Fibroblast of the conjunctiva (primary cell): ENCODE results near the gene AASDH.
"Not testable (repeated sequence)": the region's sequence is repeated elsewhere in the genome, so short reads cannot be mapped to it uniquely, and the experiment has no call there.

Source experiments
- DNase-seq: peaks from one replicate; pipeline ENCODE4 v3.0.0-alpha.2; 2010; ENCODE audit warnings: low read depth

The AASDH gene

DNA sequence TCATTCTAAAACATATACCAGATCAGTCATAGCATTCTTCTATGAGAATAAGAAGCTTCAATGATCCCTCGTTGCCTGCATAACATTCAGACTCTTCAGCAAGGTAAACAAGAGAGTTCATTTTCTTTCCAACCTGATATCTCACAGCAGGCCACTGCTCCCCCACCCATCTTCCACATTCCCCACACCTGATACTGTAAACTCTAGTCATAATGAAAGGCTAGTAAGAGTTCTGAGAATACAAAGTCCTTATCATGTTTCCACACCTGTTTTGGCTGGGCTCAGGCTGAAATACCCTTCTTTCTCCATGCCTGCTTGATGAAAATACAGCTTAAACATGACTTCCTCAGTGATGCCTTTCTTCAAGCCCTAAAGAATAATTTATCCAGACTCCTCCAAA, 2.3 kb upstream of the AASDH start:
- DNase-seq: no peak

DNA sequence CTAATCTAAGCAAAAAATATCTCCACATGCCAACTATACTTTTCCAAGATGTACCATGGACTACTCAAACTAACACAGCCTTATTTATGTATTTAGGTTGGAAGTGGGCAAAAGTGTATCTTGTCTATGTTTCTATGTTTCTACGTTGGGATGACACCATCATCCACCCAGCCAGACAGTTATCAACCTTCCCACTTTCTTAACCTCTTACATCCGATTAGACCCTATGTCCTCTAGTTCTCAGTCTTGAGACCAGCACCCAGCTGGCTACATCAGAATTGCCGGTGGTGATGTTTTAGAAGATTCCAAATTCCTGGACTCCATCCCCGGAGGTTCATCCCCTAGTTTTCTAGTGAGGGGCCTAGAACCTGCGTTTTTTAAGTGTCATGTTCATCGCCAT, 1.0 kb upstream of the AASDH start:
- no peak for DNase-seq

DNA sequence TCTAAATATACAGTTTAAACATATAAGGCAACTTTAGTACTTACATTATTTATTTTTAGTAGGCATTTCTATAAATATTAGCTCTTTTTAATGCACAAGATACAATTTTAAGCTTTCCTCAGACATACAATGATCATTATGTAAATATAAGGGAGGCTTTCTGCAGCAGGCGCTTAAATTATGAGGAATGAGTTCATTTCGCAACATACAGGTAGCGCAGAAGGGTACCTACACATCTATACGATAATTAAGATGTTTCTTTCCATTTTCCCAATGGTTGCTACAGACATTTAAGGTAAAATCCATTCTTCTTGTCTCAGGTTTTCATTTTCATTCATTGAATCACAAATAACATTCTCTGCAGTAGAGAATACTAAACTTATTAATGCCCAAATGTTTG, 1.2 kb downstream of the AASDH start:
- no peak for DNase-seq

DNA sequence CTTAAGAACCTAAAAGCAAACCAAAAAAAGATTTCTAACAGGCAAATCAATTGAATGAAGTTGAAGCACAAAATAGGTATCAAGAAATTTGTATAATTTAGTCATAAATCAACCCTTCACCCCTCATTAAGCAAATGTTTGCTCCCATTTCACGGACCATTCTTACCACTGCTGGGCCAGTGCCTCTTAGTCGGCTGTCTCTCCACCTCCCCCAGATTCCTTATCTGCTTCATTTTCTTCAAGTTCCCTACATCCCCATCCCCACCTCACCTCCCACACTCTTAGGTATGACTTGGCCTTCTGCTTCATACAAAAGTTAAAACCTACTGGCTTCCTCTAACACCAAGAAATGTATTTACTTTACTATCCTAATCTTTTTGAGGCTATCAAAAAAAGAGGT, 11.8 kb downstream of the AASDH start:
- DNase-seq: no peak

DNA sequence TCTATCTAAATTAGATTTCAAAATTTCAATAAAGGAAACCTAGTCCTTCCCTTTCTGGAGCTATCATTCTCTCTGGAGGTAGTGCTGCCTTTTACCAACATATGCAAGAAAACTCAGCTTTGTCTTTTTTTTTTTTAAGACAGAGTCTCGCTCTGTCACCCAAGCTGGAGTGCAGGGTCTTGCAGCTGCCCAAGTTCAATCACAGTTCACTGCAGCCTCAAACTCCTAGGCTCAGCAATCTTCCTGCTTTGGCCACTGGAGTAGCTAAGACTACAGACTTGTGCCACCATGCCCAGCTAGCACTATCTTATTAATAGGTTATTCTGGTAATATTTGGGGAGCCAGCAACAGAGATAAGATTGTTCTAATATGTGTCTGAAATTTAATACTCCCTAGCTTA, 12.3 kb downstream of the AASDH start:
- no peak for DNase-seq

DNA sequence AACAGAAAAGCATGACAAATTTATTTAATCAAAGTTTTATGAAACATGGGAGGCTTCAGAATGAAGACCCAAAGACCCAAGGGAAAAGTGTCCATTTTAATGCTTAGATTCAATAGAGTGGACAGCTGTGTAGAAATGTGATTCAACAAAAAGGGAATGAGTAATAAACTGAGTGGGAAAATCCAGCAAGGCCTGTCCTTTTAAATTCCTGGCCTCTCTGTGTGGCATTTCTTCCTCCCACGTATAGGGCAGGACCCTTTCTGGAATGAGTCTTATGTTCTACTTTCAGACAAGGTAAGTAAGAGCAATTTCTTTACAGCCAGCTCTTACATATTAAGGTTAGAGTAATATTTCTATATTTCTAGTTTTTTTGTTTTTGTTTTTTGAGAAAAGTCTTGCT, 14.5 kb downstream of the AASDH start:
- DNase-seq: no peak

DNA sequence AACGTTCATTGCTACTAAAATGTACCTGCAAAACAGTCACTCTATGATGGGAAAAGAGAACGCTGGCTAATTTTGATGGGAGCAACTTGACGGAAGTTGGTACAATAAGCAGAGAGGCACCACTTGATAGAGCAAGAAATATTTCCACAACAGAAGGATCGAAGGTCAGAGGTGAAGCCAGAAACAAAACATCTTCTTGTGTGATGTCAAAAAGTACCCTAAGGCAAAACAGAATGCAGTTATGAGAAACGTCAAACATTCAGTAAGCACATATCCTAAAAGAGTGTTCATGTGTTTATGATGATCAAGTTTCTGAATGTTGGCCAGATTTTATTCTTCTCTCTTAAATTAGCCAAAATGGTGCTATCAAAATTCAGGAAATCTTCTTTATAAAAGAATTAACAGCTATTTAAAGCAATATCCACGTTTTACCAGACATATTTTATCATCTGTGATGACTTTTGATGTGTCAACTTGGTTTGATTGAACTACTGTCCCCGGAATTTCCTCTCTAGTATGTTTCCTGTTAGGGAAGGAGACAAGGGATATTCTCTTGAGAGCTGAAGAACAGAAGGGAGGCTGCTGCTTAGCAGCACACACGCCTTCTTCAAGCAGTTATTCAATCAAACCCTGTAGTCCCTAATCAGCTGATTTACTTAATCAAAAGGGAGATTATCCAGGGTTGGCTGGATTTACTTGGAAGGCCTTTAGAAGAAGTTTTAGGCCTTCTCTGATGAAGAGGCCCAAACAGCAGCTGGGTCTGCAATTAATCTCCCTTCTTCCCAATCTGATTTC, 15.7 kb downstream of the AASDH start:
- no peak for DNase-seq

DNA sequence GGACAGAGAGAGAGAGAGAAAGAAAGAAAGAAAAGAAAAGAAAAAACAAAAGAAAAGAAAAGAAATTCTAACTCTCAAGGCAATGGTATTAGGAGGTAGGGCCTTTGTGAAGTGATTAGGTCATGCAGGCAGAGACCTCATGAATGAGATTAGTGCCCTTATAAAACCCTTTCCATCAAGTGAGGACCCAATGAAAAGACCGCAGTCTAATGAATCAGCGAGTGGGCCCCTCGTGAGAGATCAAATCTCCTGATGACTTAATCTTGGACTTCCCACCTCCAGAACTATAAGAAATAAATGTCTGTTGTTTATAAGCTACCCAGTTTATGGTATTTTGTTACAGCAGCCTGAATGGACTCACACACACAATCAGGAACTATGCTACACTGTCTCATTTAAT, 16.9 kb downstream of the AASDH start:
- no peak for DNase-seq

DNA sequence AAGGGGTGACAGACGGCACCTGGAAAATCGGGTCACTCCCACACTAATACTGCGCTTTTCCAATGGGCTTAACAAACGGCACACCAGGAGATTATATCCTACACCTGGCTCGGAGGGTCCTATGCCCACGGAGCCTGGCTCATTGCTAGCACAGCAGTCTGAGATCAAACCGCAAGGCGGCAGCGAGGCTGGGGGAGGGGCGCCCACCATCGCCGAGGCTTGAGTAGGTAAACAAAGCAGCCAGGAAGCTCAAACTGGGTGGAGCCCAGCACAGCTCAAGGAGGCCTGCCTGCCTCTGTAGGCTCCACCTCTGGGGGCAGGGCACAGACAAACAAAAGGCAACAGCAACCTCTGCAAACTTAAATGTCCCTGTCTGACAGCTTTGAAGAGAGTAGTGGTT, 24.3 kb downstream of the AASDH start:
- not testable (repeated sequence) for DNase-seq

DNA sequence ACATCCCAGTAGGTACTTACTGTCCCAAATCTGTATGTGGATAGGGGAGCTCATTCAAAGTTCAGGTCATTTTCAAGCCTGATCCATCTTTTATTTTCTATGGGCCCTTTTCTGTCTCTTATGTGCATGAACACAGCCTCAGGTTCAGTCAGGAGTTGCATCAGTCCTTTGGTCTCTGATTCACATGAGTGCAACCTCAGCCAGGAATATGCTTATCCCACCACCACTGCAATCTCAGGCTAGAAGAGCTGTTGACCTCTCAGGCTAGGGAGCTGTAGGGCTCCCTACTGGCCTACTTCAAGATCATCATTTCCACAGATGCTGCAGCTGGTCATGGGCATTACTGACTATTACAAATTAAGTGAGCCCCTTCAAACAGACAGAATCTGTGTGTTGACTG, 27.2 kb downstream of the AASDH start:
- DNase-seq: peak; percentile 8

DNA sequence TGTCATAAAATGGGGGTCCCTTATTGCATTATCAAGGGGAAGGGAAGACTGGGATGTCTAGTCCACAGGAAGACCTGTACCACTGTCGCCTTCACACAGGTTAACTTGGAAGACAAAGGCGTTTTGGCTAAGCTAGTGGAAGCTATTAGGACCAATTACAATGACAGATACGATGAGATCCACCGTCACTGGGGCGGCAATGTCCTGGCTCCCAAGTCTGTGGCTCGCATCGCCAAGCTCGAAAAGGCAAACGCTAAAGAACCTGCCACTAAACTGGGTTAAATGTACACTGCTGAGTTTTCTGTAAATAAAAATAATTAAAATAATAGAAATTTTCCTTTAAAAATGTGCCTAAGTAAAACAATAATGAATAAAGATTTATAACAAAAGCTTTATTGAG, 30.6 kb downstream of the AASDH start:
- DNase-seq: no peak

DNA sequence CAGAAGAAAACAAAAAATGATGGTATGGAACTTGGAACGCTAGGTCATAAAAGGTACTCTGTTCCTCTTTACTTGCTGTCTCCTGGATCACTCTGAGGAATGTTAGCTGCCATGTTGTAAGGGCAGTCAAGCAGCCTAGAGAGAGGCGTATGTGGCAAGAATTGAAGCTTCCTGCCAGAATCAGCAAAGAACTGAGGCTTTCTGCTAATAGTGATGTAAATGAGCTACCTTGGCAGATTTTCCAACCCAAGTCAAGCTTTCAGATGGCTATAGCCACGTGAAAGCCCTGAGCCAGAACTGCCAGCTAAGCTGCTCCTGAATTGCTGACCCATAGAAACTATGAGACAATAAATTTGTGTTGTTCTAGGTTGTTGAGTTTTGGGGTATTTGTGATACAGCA, 38.7 kb downstream of the AASDH start:
- DNase-seq: no peak

DNA sequence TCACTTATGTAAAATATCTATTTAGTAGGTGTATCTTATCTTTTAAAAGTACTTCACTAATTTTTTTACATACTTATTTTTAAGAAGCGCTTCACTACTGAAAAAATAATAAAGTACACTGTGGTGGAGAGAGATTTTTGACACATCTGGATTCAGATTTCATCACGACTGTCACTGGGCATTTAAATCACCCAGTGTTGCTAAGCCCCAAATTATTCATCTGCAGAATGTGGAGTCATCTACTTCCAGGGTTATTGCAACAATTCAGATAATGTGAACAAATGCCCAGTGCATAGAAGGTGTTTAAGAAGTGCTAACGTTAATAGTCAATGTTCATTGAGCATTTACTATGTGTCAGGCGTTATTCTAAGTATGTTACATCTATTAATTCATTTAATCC, 41.8 kb downstream of the AASDH start:
- no peak for DNase-seq

DNA sequence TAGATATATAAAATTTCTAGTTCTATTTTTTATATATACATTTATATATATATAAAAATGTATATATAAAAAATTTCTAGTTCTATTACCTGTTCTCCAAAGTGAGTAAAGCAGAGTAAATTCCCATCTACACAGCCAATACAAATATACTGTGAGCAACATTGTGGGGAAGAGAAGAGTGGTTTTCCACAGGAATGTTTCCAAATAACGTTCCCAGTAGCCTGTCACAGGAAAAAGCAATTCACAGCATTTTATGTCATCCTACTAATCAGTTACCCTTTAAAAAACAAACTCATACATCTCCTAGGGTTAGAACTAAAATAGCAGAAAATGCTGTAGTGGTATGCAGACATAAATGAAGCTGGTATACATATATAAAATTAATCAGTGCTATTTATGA, 44.5 kb downstream of the AASDH start:
- DNase-seq: no peak

DNA sequence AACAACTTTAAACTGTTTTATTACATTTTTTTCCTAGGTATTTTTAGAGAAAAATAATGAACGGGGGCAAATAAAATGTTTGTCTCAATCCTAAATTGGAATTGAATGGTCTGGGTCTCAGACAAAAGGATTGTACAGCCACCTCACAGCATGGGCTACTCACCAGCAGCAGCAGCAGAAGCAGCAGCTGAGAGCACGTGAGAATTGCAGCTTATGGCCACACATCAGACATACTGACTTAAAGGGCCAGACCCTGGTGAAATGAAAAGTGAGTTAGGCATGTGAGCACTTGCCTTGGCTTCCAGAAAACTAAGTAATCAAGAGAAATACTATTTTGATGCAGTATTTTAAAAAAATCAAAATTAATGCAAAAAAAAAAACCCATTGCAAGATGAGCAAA, 56.6 kb downstream of the AASDH start:
- DNase-seq: no peak

DNA sequence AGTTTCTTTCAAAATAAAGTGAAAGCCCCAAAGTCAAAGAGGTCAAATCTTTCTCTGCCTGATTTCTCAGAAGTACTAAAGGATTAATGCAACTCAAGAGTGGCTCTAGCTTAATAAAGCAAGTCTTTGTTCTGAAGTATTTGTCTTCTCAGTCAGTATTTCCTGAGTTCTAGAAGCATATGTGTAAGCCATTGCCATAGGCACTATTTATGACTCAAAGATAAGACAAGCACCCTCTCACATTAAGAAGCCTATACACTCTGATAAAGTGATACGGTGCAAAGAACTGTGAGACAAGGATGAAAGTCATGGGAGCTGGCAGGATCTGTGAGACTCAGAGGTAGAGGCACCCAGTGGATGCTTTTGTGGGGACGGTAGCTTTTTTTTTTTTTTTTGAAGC, 60.9 kb downstream of the AASDH start:
- no peak for DNase-seq

DNA sequence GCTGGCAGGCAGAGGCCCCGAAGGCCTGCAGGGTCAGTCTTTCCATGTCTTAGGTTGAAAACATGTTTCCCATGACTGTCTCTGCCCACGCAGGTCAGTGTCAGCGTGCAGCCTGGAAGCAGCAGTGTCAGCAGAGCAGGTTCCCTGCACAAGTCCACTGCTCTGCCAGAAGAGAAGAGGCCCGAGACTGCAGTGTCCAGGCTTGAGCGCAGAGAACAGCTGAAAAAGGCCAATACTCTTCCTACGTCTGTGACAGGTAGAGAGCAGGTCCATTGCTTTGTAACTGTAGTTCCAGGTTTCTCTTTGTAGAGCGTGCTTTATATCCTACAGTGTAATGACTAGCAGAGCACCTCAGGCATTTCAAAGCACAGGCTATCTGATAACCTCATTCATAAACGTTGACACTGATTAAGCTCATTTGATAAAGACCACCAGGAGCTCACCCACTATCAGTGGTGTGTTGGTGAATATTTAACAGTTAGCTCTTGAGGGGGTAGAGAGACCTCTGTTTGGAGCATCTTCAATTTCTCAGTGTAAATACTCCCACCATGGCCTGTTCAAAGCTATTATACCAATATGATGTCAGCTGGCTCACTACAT, 63.2 kb downstream of the AASDH start:
- no peak for DNase-seq

DNA sequence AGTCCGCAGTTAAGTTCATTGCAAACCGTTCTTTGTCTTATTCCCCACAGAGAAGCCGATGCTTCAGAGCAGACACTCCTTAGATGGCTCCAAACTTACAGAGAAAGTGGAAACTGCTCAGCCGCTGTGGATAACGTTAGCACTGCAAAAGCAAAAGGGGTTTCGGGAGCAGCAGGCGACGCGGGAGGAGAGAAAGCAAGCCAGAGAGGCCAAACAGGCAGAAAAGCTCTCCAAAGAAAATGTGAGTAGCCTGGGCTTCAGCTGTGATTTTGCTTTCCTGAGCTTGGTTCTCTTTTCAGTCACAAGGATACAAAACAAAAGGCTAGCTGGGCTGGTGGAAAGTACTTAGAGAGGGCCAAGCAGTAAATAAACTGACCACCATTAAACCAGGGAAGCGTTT, 64.0 kb downstream of the AASDH start:
- DNase-seq: no peak

DNA sequence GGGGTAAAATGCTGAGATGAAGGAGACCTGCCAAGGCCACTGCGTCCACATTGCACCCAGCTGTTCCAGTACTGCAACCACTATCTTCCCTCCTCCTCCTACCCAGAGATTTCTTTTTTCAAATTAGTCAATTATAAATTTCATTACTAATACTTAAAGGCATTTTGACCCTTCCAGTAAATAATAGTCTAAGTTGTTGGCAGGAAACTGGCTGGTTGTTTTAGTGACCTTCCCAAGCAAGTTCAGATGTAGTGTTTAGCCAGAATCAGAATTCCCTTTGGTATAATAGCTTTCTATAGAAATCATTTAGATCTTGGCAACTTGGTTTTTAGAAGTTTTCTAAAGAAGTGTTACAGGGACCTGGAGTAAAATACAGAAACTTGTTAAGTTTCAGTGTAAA, 66.0 kb downstream of the AASDH start:
- DNase-seq: no peak

DNA sequence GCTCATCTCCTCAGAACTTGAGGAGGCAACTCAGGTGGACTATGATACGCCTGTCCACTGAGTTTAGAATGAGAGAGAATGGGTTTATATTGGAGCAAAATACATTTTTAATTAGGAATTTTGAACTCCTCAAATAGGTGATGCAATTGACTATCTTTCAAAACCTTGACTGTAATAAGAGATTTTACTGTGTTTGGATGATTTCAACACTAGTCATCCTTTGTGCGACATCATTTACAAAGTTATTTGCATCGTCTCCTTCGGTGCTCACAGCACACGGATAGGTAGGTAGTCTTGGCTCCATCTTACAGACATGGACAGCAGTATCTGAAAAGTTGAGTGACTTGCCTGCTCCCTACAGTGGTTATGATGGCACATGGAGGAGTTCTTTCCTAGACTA, 67.0 kb downstream of the AASDH start:
- DNase-seq: no peak

DNA sequence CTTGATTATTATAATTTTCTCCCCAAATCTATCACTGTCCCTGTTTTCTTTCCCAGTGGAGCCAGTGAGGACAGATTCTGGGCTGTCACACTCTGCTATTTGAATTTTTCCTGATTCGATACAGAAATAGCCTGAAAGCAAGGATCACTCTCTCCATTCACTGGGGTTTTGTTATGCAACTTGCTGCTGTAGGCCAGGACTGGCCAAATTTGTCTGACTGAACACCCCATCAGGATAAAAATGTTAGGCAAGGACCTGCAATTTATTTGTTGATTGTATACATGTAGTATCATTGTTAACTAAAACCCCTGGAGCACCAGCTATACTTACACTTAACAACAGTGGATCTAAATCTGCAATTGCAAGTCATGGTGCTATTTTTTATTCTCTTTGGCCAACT, 68.7 kb downstream of the AASDH start:
- no peak for DNase-seq

DNA sequence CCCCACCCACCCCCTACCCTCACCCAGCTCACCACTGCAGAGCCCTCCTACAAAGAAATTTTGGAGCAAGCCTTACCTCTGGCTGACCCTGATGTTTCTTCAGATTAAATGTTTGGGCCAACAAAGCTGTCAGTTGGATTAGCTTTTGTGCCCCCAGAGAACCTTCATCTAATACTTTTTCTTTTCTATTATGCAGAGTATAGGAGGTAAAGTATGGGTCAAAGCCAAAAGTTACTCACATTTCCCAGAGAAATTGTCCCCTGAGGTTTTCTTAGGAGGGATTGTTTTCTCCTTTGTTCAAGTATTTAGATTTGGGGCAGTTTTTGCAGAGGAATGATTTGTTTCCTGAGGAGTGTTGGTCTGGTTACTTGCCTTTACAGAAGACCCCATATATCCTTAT, 69.5 kb downstream of the AASDH start:
- DNase-seq: no peak

DNA sequence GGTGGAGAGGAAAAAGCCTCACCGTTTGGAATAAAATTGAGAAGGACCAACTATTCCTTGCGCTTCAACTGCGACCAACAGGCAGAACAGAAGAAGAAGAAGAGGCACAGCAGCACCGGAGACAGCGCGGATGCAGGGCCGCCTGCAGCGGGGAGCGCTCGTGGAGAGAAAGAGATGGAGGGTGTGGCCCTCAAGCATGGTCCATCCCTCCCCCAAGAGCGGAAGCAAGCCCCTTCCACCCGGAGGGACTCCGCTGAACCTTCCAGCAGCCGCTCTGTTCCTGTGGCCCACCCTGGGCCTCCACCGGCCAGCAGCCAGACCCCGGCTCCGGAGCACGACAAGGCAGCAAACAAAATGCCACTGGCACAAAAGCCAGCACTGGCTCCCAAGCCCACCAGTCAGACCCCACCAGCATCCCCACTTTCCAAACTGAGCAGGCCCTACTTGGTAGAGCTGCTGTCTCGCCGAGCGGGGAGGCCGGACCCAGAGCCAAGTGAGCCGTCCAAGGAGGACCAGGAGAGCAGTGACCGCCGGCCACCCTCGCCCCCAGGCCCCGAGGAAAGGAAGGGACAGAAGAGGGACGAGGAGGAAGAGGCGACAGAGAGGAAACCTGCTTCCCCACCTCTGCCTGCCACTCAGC, 71.2 kb downstream of the AASDH start:
- no peak for DNase-seq

DNA sequence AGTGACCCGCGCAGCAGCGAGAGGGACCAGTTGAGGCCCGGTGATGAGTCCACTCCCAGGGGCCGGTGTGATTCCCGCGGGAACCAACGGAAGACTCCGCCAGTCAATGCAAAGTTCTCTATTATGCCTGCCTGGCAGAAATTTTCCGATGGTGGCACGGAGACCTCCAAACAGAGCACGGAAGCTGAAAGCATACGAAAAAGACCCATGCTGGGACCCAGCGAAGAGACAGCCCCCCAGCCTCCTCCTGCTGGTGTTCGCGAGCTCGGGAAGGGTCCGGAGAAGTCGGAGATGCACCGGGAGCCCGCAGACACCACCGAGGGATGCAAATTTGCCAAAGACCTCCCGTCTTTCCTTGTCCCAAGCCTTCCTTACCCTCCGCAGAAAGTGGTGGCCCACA, 71.7 kb downstream of the AASDH start:
- DNase-seq: no peak
